KOPT-K1 (cell line): ENCODE data around the gene DFFB.

Source experiments
- H3K27ac ChIP-seq: fragments of 200-600 bp; sonication (generic); 2 replicates; pipeline ENCODE4 v1.5.1; 2016; ENCODE audit warnings: antibody characterized with exemption, mild to moderate bottlenecking, low read depth, low read length; ENCODE audit not compliant: poor library complexity, severe bottlenecking
- H3K36me3 ChIP-seq: fragments of 200-600 bp; sonication (generic); 2 replicates; pipeline ENCODE4 v1.5.1; 2017; ENCODE audit warnings: antibody characterized with exemption, mild to moderate bottlenecking, low read length, moderate library complexity; ENCODE audit not compliant: insufficient read depth
- H3K9me3 ChIP-seq: fragments of 200-600 bp; sonication (generic); 2 replicates; pipeline ENCODE4 v1.5.1; 2017; ENCODE audit warnings: antibody characterized with exemption, low read length, mild to moderate bottlenecking; ENCODE audit not compliant: insufficient read depth, poor library complexity, severe bottlenecking

Gene DFFB

DNA sequence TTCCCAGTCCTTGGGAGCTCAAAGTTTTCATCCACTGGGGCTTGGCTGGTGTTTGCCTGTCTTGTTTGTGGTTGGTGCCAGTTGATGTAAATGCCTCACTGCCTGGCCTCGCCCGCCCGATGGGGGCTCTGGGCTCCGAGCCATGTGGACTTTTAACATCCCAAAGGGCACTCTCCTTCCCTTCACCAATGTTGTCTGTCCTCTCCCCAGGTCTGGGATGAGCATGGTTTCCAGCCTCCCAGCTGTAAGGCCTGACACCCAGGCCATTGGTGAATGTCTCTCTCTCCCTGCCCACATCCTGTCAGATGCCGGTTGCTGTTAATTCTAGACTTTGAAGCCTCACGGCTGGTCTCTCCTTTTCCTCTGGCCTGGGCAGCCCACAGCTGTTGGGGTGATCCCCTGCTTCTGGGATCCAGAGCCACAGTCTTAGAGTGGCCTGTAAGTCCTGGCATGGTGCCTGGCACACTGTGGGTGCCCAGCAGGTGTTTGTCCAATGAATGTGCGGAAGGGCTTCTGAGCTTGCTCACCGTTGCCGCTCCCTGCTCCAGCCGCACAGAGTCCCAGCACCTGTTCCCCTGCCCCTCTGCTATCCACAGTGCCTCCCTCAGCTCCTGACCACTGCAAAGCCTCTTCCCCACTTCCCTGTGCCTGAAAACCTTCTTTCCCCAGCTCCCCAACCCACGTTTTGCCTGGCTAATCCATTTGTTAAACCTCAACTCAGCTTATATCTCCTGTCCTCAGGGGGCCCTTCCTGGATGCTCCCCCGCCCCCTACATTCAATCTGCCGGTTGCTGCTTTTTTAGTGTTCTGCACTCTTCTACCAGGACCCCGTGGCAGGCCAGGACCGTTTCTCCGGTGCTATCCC, 46.1 kb downstream of the DFFB start:
- Histone ChIP-seq H3K9me3 (peaks cover 4% of the 10 kb centered on the region), H3K36me3 (no peaks in the 10 kb centered on the region), H3K27ac (peak overlapping the region; percentile 95)

DNA sequence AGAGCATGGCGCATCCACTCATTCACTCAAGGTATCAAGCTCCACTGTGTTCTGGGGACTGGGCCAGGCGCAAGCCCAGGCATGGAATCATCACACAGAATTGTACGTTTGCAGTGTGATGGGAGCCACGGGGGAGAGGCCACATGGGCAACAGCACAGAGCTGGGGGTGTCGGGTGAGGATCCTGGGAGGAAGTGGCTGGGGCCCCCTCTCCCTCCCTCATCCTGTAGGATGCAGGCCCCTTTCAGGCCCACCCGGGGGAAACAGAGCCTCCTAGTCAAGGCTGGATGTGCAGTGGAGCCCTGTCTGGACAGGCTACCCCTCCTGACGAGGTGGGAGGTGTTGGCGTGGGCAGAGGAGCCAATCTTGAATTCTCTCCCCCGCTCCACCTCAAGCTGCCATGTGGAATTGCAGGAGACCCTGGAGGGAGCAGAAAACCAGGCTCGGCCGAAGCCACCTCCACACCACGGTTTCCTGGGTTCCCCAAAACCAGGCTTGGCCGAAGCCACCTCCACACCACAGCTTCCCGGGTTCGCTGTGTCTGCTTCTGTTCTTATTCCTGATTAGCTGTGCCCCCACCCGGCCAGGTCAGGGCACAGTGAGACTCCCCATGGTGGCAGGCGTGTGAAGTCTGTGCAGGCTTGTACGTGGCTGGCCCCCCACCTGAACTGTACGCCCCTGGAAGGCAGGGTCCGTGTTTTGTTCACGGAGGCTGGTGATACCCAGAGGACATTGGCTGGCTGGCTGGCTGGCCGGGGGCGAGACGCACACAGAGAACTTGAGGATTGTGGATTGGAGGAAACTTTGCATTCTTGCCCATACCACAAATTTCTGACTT, 46.9 kb downstream of the DFFB start:
- Histone ChIP-seq H3K36me3 (no peaks in the 10 kb centered on the region), H3K9me3 (no peaks in the 10 kb centered on the region), H3K27ac (peak overlapping the region; percentile 95)

DNA sequence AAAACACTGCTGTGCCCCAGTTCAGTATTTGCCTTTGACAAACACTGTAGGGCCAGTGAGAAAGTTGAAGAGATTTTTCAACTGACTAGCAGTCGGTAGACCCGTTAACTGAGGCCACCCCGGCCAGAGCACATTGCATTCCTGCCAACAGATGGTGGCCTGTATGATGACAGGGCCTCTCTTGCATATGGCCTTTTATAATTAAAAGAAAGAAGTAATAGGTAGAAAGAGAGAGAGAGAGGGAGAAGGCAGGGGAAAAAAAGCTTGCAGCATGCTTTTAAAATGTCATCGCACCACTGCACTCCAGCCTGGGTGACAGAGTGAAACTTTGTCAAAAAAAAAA, 47.5 kb downstream of the DFFB start:
- Histone ChIP-seq H3K9me3 (no peaks in the 10 kb centered on the region), H3K36me3 (no peaks in the 10 kb centered on the region), H3K27ac (peak overlapping the region; percentile 95)

DNA sequence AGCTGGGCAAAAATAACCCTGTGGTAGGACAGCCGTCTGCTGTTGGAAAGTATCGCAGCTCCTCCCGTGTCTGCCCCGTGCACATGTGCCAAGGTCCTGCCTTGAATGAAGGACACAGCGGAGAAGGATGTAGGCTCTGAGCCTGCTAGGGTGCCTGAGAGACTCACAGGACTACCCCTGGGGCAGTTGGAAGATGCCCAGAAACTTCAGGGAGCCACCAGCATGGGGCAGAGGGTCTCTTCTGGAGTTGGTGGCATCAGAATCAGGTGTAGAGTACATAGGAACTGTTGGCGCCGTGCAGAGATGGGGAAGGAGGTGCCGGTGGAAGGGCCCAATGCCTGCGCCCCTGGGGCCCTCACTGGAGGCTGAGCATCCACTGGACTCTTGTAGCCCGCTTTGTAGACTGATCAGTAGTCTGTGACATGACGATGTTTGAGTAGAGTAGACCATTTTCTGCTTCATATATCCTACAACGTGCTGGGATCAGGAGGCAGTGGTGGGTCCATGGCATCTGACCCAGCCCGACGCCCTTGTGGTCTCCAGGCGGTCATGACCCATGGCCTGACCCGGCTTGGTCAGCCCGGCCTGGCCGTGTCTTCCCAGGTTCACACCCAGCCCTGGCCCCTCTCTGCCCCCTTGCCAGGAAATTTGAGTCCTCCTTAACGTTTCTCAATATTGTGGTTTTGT, 48.1 kb downstream of the DFFB start:
- H3K9me3 ChIP-seq, result no peaks in the 10 kb centered on the region
- peak overlapping the region; percentile 15 for H3K27ac ChIP-seq
- no peaks in the 10 kb centered on the region for H3K36me3 ChIP-seq

DNA sequence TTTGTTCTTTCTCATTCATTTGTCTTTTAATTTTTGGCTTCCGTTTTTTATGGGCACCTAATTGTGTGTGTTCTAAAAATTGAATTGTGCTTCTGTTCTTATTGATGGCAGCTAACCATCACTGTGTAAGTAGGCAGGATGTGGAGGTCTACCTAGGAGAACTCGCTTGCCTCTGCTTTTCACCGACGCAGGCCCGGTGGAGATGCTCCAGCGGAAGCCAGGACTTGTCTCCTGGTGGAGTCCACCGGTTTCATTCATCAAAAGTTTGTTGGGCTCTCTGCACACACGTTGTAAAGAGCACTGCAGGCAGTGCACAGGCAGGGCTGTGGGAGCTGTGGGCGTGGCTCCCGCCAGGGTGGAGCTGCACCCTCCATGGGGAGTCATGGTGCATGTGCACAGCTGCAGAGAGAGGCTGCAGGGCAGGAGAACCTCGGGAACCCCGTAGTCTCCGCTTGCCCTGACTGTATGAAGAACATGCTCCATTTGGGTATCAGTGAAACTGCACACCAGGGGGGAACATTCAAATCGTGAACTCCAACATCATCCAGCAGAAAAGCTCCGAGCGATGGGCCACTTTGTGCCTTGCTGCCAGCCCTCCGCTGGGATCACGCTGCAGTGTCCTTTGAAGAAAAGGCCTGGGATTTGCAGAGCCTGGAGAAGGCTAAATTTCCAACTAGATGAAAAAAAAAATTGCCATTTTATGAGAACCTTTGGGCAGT, 48.8 kb downstream of the DFFB start:
- Histone ChIP-seq H3K36me3 (no peaks in the 10 kb centered on the region), H3K27ac (peak overlapping the region; percentile 15), H3K9me3 (no peaks in the 10 kb centered on the region)

DNA sequence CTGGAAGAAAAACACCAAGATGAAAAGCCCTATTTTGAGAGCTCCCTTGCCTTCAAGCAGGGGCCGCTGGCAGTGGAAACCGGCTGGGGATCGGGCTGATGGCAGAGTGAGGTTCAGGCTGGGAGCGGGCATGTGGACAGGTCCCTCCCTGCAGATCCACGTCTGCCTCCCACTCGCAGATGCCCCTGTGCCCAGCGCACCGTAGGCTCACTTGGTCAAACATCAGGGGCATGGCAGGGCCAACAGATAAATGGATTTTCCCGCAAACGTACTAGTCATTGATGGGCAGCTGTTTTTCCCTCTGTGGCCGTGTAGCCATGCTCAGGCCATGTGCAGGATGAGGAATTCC, 49.4 kb downstream of the DFFB start:
- no peaks in the 10 kb centered on the region for H3K36me3 ChIP-seq
- H3K27ac ChIP-seq, result no peak overlapping the region

GRCh38 chr1:3907031-3907534, 49.8 kb downstream of the DFFB start:
- Histone ChIP-seq H3K27ac (no peak overlapping the region), H3K9me3 (no peaks in the 10 kb centered on the region)

More for the DNA sequence above, 49.4 kb downstream of the DFFB start:
- no peaks in the 10 kb centered on the region for H3K9me3 ChIP-seq

GRCh38 chr1:3907621-3908165, 50.4 kb downstream of the DFFB start:
- Histone ChIP-seq H3K36me3 (no peaks in the 10 kb centered on the region), H3K27ac (no peak overlapping the region), H3K9me3 (no peaks in the 10 kb centered on the region)

More at GRCh38 chr1:3907031-3907534, 49.8 kb downstream of the DFFB start:
- H3K36me3 ChIP-seq, result no peaks in the 10 kb centered on the region

GRCh38 chr1:3908886-3909517, 51.7 kb downstream of the DFFB start:
- Histone ChIP-seq H3K27ac (no peak overlapping the region), H3K36me3 (no peaks in the 10 kb centered on the region), H3K9me3 (no peaks in the 10 kb centered on the region)

DNA sequence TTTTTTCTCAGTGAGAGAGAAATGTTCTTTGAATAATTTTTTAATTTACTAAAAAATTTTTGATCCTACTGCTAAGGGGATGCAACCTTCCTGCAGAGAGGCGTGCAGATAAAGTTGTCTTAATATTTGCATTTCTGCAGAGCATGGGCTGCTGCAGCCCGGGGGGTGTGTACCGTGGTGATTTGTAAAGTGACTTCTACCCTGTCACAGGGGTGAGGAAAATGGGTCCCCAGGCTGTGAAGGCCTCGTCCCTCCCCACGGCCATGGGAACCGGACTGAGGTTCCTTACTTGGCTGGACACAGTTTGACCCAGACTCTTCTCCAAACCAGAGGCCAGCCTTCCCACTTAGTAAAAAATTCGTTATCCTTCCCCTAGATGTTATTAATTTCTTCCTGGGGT, 52.3 kb downstream of the DFFB start:
- Histone ChIP-seq H3K36me3 (no peaks in the 10 kb centered on the region), H3K9me3 (no peaks in the 10 kb centered on the region), H3K27ac (no peak overlapping the region)

- Histone ChIP-seq H3K27ac (no peak overlapping the region), H3K36me3 (no peaks in the 10 kb centered on the region), H3K9me3 (no peaks in the 10 kb centered on the region)
Measured at GRCh38 chr1:3910049-3910731, 52.9 kb downstream of the DFFB start.

GRCh38 chr1:3910857-3911845, 53.9 kb downstream of the DFFB start:
- no peak overlapping the region for H3K27ac ChIP-seq
- no peaks in the 10 kb centered on the region for H3K36me3 ChIP-seq
- no peaks in the 10 kb centered on the region for H3K9me3 ChIP-seq
